HepG2 (cell line): Measurements from ENCODE around the gene PGRMC2. TPM values are rescaled to one million over a fixed set of nuclear protein-coding genes. Genes with fewer than 3 reads are reported as not detected.

Source experiments
- ATAC-seq: fragments of 200-7000 bp; cut with Tn5 transposase; 3 replicates; pipeline ENCODE4 v1.9.1; 2020; ENCODE audit warnings: mild to moderate bottlenecking, moderate library complexity
- BruUV-seq: library from RNA; stranded (reverse); fragments of 400-500 nt; replicated peaks from 2 replicates; lab custom pipeline; 2021; lab: Mats Ljungman, UMichigan
- CTCF ChIA-PET: fragments of 300-600 bp; formaldehyde crosslinking; extraction: SDS; loops from one replicate; lab custom pipeline; 2021; ENCODE audit warnings: low total read pairs, inconsistent platforms, low intra/inter-chr PET ratio; lab: Yijun Ruan, JAX
- POLR2A ChIA-PET: fragments of 350-600 bp; sonication (Branson Sonifier 250); formaldehyde crosslinking; loops from one replicate; lab custom pipeline; 2020; ENCODE audit warnings: antibody characterized with exemption, inconsistent platforms; lab: Yijun Ruan, JAX
- DNase-seq: peaks from one replicate; pipeline ENCODE4 v3.0.0-alpha.2; 2015; ENCODE audit warnings: low spot score
- FAIRE-seq: peaks from 3 replicates; lab custom pipeline; 2011; peaks lifted over from hg19 to GRCh38; lab: Jason Lieb, UNC
- H2AFZ ChIP-seq: one replicate; pipeline ENCODE4 v1.6.1; 2011; ENCODE audit warnings: low read length, inconsistent platforms
- H3K27ac ChIP-seq: fragments of 300-600 bp; 3 replicates; pipeline ENCODE4 v1.8.0; 2011; ENCODE audit warnings: mixed run types, mild to moderate bottlenecking, mixed read lengths, low read length, inconsistent platforms; ENCODE audit not compliant: insufficient read depth; ENCODE audit errors: extremely low read length
- H3K27me3 ChIP-seq, 2 experiments: fragments of 200-600 bp in 1 of 2; 2 replicates in 1 of 2; 3 replicates in 1 of 2; pipeline versions ENCODE4 v1.6.0 to v1.8.0; 2011; ENCODE audit warnings: low read length in 2 of 2, mild to moderate bottlenecking in 2 of 2, moderate library complexity in 2 of 2, inconsistent platforms in 1 of 2; ENCODE audit not compliant: insufficient read depth in 2 of 2, control insufficient read depth in 1 of 2
- H3K36me3 ChIP-seq, 2 experiments: fragments of 200-600 bp in 1 of 2; replicated peaks in 1 of 2; 2 replicates in 1 of 2; 3 replicates in 1 of 2; pipeline versions ENCODE4 v1.5.1 to v1.8.0; 2011; ENCODE audit warnings: low read length in 2 of 2, inconsistent platforms in 1 of 2; ENCODE audit not compliant: insufficient read depth in 2 of 2, control insufficient read depth in 1 of 2
- H3K4me1 ChIP-seq: 2 replicates; pipeline ENCODE4 v1.5.1; 2012; ENCODE audit warnings: low read length, inconsistent platforms; ENCODE audit not compliant: insufficient read depth
- H3K4me2 ChIP-seq: 2 replicates; pipeline ENCODE4 v1.6.0; 2011; ENCODE audit warnings: low read depth, low read length, inconsistent platforms
- H3K4me3 ChIP-seq, 3 experiments: fragments of 200-600 bp in 1 of 3; sonication (generic), shearing (Covaris generic) in 1 of 3; replicated peaks in 1 of 3; 2 replicates each; pipeline ENCODE4 v1.5.1; 2011 to 2016; ENCODE audit warnings: low read length in 3 of 3, inconsistent platforms in 2 of 3, low read depth in 2 of 3, mild to moderate bottlenecking in 2 of 3, control low read depth in 1 of 3, mixed read lengths in 1 of 3; ENCODE audit not compliant: insufficient read depth in 1 of 3
- H3K79me2 ChIP-seq: one replicate; pipeline ENCODE4 v1.6.1; 2011; ENCODE audit warnings: low read length, inconsistent platforms; ENCODE audit not compliant: insufficient read depth
- H3K9ac ChIP-seq: 2 replicates; pipeline ENCODE4 v1.6.0; 2011; ENCODE audit warnings: mild to moderate bottlenecking, low read depth, low read length, inconsistent platforms; ENCODE audit not compliant: insufficient read depth
- H3K9me3 ChIP-seq: 2 replicates; pipeline ENCODE4 v1.5.1; 2012; ENCODE audit warnings: mild to moderate bottlenecking, low read length
- H4K20me1 ChIP-seq: 2 replicates; pipeline ENCODE4 v1.6.0; 2011; ENCODE audit warnings: inconsistent platforms, mild to moderate bottlenecking, low read length, moderate library complexity; ENCODE audit not compliant: insufficient read depth
- BCL3 ChIP-seq: sonication (generic); formaldehyde crosslinking; IDR thresholded peaks from 2 replicates; pipeline ENCODE4 v1.5.1; 2020; ENCODE audit warnings: mild to moderate bottlenecking, missing genetic modification reagents, moderate library complexity
- CCDC6 ChIP-seq: sonication (generic); formaldehyde crosslinking; IDR thresholded peaks from 2 replicates; pipeline ENCODE4 v1.8.1; 2022; ENCODE audit warnings: mild to moderate bottlenecking, missing genetic modification reagents, moderate library complexity
- DR1 ChIP-seq: sonication (generic); formaldehyde crosslinking; IDR thresholded peaks from 2 replicates; pipeline ENCODE4 v1.8.0; 2021; ENCODE audit warnings: mild to moderate bottlenecking, missing genetic modification reagents, inconsistent platforms
- GPBP1L1 ChIP-seq: sonication (generic); formaldehyde crosslinking; IDR thresholded peaks from 2 replicates; pipeline ENCODE4 v1.5.0; 2020; ENCODE audit warnings: mild to moderate bottlenecking, missing genetic modification reagents
- KDM6A ChIP-seq: IDR thresholded peaks from 2 replicates; pipeline ENCODE4 v1.6.1; 2016; ENCODE audit warnings: low read depth
- KMT2A ChIP-seq: sonication (generic); formaldehyde crosslinking; IDR thresholded peaks from 2 replicates; pipeline ENCODE4 v1.4.0; 2020; ENCODE audit warnings: missing genetic modification reagents
- NFKB2 ChIP-seq: sonication (generic); formaldehyde crosslinking; IDR thresholded peaks from 2 replicates; pipeline ENCODE4 v1.4.0; 2020; ENCODE audit warnings: missing genetic modification reagents, borderline replicate concordance
- PAWR ChIP-seq: sonication (generic); formaldehyde crosslinking; IDR thresholded peaks from 2 replicates; pipeline ENCODE4 v1.4.0; 2020; ENCODE audit warnings: missing genetic modification reagents, mild to moderate bottlenecking, borderline replicate concordance
- RBAK ChIP-seq: sonication (generic); formaldehyde crosslinking; IDR thresholded peaks from 2 replicates; pipeline ENCODE4 v1.5.1; 2020; ENCODE audit warnings: mild to moderate bottlenecking, missing genetic modification reagents
- RBM39 ChIP-seq: fragments of 200-400 bp; formaldehyde crosslinking; IDR thresholded peaks from one replicate; pipeline ENCODE4 v1.6.1; 2018; ENCODE audit warnings: antibody characterized with exemption, mild to moderate bottlenecking, low read depth, low read length; ENCODE audit not compliant: poor library complexity, severe bottlenecking
- ZBTB7B ChIP-seq: sonication (generic); formaldehyde crosslinking; IDR thresholded peaks from 2 replicates; pipeline ENCODE4 v1.4.0; 2020; ENCODE audit warnings: missing genetic modification reagents
- ZNF225 ChIP-seq: sonication (generic); formaldehyde crosslinking; IDR thresholded peaks from 2 replicates; pipeline ENCODE4 v1.4.0; 2020; ENCODE audit warnings: mild to moderate bottlenecking, missing genetic modification reagents
- ZSCAN31 ChIP-seq: sonication (generic); formaldehyde crosslinking; IDR thresholded peaks from 2 replicates; pipeline ENCODE4 v1.5.0; 2020; ENCODE audit warnings: low read depth, mild to moderate bottlenecking, missing genetic modification reagents
- WGBS: methylation state at CpG from one replicate; pipeline ENCODE4 v1.1.6; 2017; ENCODE audit warnings: low lambda C conversion rate; 5-methylcytosine and 5-hydroxymethylcytosine counted together
- in situ Hi-C: cut with HindIII; loops from 2 replicates; pipeline ENCODE4 v1.10.0; 2017; ENCODE audit warnings: low pct_unique_long_range_greater_than_20kb; ENCODE audit not compliant: extremely low pct_ligation_motif_present
- intact Hi-C: fragments of 100-400 bp; cut with micrococcal nuclease; formaldehyde crosslinking; loops from one replicate; pipeline ENCODE4 v1.10.0; 2022; ENCODE audit not compliant: unreplicated experiment
- polyA plus RNA-seq, 8 experiments: library from polyadenylated mRNA; depleted of rRNA in 3 of 8; stranded (reverse) in 7 of 8; unstranded in 1 of 8; fragments of >200 nt; fragmentation: Illumina TruSeq in 4 of 8; extraction: Trizol in 4 of 8; gene quantifications; 2 replicates each; pipeline versions ENCODE4 v1.2.1 to v1.2.3, GENCODE V29; 2011 to 2016; ENCODE audit warnings: low read depth in 4 of 8, missing spikeins in 1 of 8, mixed read lengths in 1 of 8; ENCODE audit not compliant: insufficient read depth in 1 of 8
- total RNA-seq, 5 experiments: library from RNA; depleted of rRNA; stranded (reverse); fragments of >200 nt; fragmentation: Illumina TruSeq; extraction: Trizol; gene quantifications; 2 replicates each; pipeline ENCODE4 v1.2.3, GENCODE V29; 2016; ENCODE audit warnings: low read depth in 1 of 5

PGRMC2 gene
- total and polyA plus RNA-seq, 2 of the 13 experiments (the other 11 are each of a cell fraction or from before 2014, with no cell fraction given) = 16.0 to 19.8 TPM

GRCh38 chr4:128271551-128271950, 16.1 kb downstream of the PGRMC2 start:
- ATAC-seq (no peak), DNase-seq (no peak), FAIRE-seq (no peak)
- ChIA-PET CTCF (no interaction called here), POLR2A (no interaction called here)
- BruUV-seq = no TSS peak
- Histone ChIP-seq H3K4me3 (no peak overlapping the region), H3K27me3 (no peaks in the 10 kb centered on the region), H2AFZ (no peak overlapping the region), H4K20me1 (peaks cover 7% of the 10 kb centered on the region), H3K79me2 (peaks cover 19% of the 10 kb centered on the region), H3K4me2 (no peak overlapping the region), H3K36me3 (peaks cover 0 to 14% of the 10 kb centered on the region in 2 experiments; a peak in 3 of 5 replicates), H3K4me1 (peaks cover 30% of the 10 kb centered on the region), H3K9ac (no peak overlapping the region), H3K27ac (no peak overlapping the region), H3K9me3 (no peaks in the 10 kb centered on the region)
- intact Hi-C loops = no loop called here
- 100% methylated on average over 1 of the region's 1 CpG for WGBS
- in situ Hi-C loops = no loop called here
- no peak for TF ChIP-seq KDM6A (CRISPR knock-in tag)
- TF ChIP-seq KMT2A (CRISPR knock-in tag) = no peak
- no peak for TF ChIP-seq NFKB2 (CRISPR knock-in tag)
- no peak for TF ChIP-seq DR1 (CRISPR knock-in tag)
- TF ChIP-seq RBAK (CRISPR knock-in tag) = no peak
- TF ChIP-seq CCDC6 (CRISPR knock-in tag) = no peak
- no peak for TF ChIP-seq ZBTB7B (CRISPR knock-in tag)
- no peak for TF ChIP-seq ZSCAN31 (CRISPR knock-in tag)

- Histone ChIP-seq H3K4me1 (peaks cover 34% of the 10 kb centered on the region), H3K27ac (no peak overlapping the region), H3K27me3 (no peaks in the 10 kb centered on the region), H3K36me3 (peaks cover 0 to 11% of the 10 kb centered on the region in 2 experiments; a peak in 3 of 5 replicates), H3K4me2 (no peak overlapping the region), H3K9ac (no peak overlapping the region), H3K9me3 (peaks cover 17% of the 10 kb centered on the region), H3K79me2 (peaks cover 3% of the 10 kb centered on the region), H4K20me1 (peaks cover 7% of the 10 kb centered on the region), H3K4me3 (no peak overlapping the region), H2AFZ (no peak overlapping the region)
- intact Hi-C loops (loop anchor here (2.0 kb wide), 1 partner anchor 16 kb away; no protein-coding TSS in a partner anchor), in situ Hi-C loops (no loop called here)
- ChIA-PET CTCF (no interaction called here), POLR2A (no interaction called here)
- FAIRE-seq (no peak), ATAC-seq (peak; percentile 74), DNase-seq (peak; percentile 43)
- no TSS peak for BruUV-seq
- WGBS = 84% methylated on average over 5 of the region's 5 CpGs
- no peak for TF ChIP-seq PAWR (CRISPR knock-in tag)
- no peak for TF ChIP-seq BCL3
- TF ChIP-seq ZNF225 (CRISPR knock-in tag) = no peak
- TF ChIP-seq GPBP1L1 (CRISPR knock-in tag) = no peak
- no peak for TF ChIP-seq RBM39
Observed at GRCh38 chr4:128268970-128269369, 18.6 kb downstream of the PGRMC2 start.
